T1000 (cell line): Measurements from ENCODE around the gene RECK.

Source experiments
- DNase-seq: peaks from one replicate; lab custom pipeline; 2025; ENCODE audit warnings: mixed read lengths; lab: John Stamatoyannopoulos, UW

Gene RECK

DNA sequence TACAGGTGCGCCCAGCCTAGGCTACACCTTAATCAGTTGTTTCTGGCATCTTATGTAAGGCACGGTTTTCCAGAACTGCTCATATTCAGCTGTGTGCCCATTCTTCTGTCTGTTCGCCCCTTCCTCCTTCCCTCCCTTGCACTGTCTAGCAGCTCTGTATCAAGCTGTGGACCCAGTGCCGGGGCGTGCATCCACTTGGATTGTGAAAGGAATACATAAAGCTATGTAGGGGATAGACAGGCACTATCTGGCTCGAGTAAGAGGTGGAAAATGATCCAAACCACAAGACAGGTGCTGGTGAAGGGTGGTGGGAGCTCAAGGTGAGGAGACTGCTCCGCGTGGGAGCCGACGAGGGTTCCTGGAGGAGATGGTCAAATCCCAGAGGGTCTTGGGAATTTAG, 101.8 kb downstream of the RECK start:
- no peak for DNase-seq

DNA sequence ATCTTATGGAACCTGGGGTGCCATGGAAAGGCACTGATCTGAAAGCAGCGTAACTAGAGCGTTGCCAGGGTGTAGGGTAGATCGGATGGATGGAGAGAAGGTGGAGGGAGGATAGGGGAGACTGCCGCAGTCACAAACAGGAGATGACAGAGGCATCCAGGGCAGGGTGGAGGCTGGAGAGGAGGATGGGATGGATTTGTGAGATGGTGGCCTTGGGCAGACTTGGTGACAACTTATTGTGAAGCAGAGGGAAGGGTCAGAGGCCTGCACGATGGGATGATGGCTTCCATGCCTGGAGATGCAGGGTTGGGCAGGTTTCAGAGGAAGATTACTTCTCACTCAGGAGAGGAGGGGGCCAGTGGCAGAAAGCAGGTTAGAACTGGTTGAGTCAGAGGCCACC, 102.2 kb downstream of the RECK start:
- DNase-seq = no peak

DNA sequence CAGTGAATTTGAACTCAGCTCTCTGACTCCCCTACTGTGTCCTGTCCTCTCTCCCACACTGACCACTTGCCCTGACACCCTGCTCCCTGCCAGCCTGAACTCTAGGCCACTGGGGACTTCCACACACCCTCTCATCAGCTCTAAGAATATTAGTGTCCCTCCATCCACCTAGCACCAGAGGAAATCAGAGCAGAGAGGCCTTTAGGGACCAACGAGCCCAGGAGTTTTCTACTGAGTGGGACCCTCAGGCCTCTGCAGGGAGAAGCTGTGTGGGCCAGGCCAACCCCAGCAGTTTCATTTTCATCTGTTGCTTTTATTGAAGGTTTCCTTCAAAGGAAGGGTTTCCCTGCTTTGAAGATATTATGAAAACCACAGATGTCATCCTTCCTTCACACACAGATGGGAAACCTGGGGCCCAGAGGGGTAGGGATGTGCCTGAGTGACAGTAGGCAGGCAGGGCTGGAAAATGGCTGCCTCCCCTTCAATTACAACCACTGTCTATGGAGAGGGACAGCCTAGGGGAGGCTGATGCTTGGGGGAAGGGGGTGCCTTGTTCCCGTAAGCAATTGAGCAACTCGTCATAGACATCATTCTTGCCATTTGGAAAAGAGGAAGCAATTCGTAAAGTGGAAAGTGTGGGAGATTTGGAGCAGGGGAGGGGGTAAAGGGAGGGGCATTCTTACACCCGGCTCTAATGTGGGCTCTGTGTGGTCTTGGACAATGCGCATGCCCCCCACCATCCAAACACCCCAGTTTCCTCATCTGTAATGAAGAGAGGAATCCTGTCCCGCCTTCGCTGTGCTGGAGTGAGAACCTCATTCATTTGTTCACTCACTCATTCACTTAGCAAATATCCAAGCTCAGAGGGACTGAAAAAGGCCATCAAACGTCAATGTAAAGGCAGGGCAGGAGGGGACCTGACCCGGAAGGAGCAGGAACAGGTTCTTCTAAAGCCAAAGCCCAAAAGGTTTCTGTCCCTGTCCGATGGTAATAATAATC, 103.7 kb downstream of the RECK start:
- DNase-seq = no peak

DNA sequence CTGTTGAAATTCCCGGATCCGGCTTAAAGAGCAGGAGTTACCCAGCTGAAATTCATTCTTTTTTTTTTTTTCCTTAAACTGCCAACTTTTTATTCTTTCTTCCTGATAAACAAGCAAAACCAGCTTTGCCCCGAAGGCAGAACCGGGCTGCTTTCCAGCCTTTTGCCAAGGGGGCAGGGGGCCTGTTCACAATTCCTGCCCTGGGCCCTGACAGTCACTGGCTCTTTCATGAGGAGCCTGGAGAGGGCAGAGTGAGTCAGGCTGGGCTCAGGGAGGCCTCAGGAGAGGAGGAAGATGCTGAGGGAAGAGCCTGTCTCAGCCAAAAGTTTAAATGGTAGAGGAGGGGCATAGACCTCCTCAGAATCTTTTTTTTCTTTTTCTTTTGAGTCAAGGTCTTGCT, 104.6 kb downstream of the RECK start:
- peak; percentile 77 for DNase-seq

DNA sequence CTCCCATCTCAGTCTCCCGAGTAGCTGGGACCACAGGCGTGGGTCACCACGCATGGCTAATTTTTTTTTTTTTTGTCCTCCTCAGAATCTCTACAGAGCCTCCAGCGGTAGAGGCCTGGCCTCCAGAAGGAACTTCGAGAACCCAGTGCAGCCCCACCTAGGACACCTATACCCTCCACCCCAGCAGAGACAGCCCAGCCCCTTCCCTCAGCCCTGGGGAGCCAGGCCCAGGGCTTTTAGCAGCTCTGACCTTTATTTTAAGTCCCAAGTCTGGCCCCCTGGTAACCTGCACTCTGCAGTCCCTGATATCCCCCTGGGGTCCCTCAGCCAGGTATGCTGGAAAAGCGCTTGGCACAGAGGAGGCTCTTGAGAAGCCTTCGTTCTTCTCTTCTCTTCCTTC, 105.0 kb downstream of the RECK start:
- DNase-seq = no peak

DNA sequence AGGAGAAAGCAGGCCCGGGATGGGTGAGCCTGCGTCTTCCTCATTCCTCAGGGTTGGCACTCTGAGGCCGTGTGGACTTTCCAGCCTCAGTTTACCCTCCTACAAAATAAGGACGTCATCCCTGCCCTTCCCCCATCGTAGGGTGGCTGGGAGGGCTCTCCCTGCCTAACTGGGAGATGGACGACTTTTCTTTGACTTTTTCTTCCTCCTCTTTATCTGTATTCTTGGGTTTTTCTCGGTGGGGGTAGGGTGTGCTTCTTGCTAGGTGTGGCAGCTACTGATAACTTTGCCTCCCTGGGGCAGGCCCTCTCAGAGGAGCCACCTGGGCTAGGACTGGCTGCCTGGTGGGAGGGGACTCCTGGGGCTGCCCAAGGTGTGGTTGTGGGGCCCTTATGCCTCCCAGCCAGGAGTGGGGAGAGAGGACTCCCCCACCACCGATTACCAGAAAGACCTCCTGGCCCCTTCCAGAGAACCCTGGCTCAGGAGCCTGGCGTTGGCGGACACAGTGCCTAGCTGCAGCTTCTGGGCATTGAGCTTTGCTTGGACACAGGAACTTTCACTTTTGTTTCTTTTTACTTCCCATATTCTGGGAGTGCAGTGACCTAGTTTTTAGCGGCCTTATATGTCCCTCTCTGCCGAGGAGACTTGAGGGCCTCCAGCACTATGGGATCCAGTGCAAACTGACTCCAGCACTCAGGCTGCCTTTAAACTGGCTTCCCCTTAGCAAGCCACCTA, 106.0 kb downstream of the RECK start:
- no peak for DNase-seq

DNA sequence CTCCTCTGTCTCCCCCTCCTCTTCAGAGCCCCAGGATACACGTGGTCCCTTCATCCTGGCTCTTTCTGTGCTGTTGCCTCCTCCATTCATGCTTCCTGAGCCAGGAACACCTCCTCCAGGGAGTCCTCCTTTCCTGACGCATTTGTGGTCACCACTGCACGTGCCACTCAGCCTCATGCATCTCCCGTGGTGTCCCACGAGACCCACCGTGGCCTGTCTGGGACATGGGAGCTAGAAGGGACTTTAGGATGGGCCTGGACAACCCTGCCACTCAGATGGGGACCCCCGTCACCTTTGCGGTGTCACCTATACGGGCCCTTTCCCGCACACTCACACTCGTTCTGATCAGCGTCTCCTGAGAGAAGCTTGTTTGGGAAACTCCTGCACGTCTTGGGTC, 106.5 kb downstream of the RECK start:
- no peak for DNase-seq

DNA sequence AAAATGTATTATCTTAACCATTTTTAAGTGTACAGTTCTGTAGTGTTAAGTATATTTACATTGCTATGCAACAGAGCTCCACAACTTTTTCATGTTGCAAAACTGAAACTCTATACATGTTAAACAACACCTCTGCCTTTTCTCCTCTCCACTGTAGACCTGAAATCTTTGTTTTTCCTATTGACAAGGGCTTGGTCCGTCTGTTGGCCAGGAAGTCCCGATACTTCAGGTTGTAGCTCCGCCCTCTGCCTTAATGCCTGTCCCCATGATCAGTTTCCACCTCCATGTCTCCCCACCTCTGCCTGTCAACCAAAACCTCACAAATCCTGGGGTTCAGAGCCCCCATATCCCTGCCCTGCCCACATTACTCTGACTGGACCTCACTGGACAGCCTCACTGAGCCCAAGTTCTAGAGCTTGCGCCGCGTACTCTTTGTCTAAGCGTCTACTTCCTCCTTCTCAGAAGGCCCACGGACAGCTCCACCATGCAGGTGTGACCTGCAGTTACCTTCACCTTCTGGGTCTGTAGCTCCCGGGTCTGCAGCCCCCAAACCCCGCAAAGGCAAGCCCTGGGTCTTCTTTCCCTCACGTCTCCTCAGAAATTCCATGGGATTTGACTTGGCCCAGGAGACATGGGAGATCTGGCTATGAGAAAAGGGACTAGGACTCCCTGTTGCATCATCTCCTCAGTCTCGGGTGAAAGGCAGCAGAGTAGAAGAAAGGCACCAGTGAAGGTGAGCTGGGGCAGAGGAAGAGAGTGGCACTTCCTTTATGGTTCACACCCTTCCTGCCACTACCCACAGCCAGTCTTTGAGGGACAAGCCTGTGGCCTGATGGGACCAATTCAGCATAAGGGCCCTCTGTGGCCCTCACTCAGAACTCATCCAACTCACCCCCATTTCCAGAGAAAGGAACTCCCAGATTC, 107.9 kb downstream of the RECK start:
- DNase-seq = no peak

DNA sequence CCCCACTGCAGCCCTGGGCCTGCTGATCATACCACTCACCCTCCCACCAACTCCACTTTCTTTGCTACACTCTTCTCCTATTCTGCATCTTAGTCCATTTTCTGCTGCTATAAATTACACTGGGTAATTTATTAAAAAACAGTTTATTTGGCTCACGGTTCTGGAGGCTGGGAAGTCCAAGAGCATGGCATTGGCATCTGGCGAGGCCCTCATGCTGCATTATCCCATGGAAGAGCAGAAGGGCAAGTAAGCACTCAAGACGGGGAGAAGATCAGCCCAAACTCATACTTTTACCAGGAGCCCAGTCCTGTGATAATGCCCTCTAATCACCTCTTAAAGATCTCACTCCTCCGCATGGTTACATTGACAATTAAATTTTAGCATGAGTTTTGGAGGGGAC, 109.3 kb downstream of the RECK start:
- DNase-seq = no peak

DNA sequence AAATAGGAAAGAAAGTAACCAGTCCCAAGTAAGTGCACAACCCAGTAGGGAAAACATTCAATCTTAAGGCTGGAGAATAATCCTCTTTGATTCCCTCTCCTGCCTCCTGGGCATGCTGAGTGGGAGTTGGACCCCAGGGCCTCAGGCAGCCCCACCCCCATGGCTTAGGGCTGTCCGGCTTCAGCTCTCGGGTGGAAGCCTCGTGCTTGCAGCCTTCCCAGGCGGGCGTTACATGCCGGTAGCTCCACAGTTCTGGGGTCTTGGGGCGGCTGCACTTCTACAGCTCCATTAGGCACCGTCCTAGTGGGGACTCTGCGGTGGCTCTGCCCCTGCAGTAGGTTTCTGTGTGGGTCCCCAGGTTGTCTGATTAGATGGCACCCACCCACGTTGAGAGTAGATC, 109.9 kb downstream of the RECK start:
- DNase-seq = no peak

DNA sequence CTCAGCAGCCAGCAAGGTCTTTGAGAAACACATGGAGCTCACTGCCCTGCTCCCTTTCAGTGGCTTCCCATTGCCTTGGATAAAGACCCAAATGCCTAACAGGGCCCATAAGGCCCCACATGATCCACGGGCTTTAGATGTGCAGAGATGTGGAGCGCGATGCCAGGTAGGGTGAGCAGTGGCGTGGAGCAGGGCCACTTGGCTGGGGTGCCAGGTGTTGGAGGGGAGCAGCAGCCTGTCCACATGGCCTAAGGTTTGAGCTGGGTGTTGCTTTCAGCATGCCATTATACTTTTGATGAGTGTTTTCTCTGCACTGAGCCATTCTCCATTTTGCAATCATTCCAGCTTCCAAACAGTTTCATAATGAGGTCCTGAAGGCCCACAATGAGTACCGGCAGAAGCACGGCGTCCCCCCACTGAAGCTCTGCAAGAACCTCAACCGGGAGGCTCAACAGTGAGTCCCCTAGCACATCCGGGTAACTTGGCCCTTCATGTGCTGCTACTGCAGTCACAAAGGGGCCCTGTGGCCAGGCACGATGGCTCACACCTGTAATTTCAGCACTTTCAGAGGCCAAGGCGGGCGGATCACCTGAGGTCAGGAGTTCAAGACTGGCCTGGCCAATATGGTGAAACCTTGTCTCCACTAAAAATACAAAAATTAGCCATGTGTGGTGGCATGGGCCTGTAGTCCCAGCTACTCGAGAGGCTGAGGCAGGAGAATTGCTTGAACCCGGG, 110.9 kb downstream of the RECK start:
- no peak for DNase-seq

DNA sequence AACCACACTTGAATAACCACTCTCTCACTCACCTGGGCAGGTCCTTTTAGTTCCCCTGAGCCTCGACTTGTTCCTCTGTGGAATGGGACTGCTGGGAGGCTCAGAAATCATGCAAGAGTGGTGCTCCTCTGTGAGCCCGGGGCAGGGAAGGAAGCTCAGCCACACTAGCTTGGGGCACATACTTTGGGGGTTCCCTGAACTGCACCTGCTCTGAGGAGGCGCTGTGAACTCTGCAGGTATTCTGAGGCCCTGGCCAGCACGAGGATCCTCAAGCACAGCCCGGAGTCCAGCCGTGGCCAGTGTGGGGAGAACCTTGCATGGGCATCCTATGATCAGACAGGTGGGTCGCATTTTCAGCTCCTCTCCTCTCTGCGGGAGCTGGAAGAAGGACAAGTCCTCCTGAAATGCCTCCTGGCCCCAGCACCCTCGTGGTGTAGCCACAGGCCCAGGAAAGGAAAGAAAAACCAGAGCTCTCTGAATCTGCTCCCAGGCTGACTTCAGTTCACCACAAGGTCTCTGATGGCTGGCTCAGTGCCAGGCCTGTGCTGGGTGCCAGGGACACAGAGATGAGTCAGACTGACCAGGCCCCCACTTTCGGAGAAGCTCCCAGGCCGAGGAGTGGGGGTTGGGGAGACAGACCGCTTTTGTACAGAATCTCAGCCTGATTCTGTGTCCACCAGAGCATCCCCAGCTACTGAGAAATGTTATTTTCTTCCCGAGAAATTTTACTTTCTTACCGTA, 111.8 kb downstream of the RECK start:
- DNase-seq = peak; percentile 75

DNA sequence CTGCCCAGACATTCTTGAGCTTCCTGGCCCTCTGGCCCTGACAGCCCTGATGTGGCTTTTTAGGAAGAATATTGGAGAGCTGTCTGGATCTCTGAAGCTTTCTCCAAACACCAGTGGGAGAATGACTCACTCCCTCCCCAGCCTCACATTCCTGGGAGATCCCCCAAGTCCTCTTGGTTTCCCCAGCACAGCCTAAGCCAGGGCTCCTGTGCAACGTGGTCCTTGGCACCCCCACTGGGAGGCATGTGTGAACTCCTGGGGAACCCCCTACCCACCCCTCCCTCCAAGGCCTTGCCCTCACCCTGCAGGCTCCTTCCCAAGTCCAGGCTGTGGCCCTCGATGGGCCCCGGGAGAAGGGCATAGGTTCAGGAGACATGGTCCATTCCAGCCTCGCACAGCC, 112.5 kb downstream of the RECK start:
- DNase-seq = no peak

DNA sequence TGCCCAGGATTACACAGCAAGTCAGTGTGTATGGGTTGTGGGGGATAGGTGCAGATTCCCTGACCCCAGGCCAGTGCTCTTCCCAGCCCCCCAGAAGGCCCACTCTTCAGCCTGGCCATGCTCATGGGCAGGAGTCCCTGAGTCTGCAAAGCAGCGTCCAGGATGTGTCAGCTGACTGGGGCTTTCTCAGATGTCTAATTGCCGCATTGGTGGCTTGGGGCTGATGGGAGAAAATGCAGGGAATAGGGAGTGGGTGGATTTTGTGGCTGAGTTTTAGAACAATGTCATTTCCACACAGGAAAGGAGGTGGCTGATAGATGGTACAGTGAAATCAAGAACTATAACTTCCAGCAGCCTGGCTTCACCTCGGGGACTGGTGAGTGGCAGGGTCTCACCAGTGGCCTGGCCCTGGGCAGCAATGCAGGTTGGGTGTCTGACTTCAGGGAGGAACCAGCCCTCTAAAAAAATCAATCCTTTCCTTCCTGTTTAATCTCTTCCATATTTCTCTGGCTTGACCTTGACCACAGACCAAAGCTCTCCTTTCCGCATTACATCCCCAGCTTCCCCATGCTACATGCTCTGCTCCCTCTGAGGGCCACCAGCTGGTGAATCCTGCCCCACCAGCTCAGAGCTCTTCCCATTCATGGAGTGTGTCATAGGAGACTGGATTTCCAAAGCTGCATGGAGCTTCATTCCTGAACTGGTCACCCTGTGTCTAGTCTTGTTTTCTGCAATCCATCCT, 114.0 kb downstream of the RECK start:
- no peak for DNase-seq

DNA sequence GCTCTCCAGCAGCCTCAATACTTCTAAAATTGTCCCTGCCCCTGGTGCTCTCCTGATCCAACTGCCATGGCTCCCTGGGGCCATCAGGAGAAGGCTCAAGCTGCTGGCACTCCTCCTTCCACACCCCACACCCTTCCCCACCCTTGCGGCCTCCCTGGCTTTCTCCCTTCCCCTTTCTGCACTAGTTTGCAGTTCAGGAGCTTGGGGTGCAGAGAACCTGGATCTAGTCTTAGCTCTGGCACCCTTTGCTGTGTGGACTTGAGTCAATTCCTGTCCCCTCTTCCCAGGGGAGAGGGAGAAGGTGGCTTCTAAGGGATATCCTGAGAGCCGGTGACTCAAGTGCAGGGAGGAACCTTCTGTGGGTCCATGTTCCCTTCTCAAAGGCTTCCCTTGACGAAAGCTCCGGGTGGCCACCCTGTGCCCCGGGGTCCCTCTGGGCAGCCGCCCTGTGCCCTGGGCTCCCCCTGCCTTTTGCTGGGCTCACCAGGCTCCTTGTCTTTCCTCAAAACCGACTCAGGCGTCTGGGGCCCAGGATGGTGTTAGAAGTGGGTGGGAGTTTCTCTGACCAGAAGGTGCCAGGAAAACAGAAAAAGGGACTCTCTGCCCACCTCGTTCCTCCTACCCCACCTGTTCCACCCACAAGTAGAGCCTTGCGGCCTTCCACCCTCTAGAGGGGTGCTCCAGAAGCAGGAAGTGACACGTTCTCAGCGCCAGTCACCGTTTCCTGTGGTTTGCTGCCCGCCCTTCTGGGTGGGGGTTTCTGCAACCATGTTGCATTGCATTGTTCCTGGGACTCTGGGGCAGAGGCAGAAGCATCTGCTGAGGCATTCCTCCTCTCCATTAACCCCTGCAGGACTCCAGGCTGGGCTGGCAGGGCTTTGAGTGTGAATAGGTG, 114.8 kb downstream of the RECK start:
- no peak for DNase-seq

DNA sequence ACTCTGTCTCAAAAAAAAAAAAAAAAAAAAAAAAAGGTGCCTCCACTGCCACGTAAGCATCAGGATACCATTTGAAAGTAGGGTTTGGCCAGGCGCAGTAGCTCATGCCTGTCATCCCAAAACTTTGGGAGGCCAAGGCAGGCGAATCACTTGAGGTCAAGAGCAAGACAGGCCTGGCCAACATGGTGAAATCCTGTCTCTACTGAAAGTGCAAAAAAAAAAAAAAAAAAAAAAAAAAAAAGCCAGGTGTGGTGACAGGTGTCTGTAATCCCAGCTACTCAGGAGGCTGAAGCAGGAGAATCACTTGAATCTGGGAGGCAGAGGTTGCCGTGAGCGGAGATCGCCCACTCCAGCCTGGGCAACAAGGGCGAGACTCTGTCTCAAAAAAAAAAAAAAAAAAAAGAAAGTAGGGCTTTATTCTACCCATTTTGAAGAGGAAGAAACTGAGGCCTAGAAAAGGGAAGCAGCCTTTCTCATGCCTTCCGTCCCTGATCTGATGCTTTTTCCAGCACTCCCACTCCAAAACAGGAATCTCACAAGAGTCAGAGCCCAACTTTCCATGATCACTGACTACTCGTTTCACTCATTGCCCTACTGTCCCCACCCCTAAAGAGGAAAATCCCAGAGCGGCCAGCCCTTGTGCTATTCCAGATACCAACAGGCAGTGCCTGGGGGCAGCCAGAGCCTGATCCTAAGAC, 116.2 kb downstream of the RECK start:
- DNase-seq = no peak

DNA sequence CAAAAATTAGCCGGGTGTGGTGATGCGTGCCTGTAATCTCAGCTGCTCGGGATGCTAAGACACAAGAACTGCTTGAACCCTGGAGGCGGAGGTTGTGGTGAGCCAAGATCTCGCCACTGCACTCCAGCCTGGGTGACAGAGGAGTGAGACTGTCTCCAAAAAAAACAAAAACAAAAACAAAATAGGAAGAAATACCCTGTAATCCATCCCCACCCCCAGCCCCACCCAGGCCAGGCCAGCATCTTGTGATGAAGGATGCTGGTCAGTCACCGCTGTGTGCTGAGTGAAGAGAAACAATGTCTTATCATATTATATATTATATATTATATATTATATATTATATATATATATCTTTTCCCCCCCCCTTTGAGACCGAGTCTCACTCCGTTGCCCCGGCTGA, 117.0 kb downstream of the RECK start:
- no peak for DNase-seq

DNA sequence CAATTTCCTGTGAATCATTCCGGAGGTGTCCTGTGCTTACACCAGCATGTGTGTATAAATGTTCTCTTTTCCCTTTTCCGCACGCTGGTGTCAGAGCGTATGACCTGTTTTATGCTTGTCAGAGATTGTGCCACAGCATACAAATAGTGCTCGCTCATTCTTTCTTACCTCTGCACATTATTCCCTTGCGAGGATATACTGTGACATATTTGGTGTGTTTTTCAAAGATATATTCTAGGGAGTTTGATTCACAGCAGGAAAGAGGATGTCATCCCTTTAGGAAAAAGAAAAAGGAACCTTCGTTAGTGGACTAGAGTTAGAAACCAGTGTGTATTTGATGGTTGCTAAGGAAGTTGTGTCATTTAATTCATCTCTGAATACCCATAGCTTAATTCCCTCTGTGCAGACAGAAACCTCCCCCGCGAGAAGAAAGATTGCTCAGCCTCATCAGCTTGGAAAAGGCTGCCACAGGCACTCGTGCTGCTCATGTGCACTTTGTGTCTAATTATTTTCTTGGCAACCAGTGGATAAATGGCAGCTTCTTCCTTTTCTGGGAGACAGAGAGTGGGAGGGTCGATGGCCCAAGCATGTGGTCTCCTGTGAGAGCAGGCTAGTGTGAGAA, 117.7 kb downstream of the RECK start:
- DNase-seq = no peak
